GM12878 (cell line): ENCODE results near the gene TMEM30A. TPM values are rescaled to one million over a fixed set of nuclear protein-coding genes. Genes with fewer than 3 reads are reported as not detected.

Source experiments
- ATAC-seq: fragments of 200-7000 bp; cut with Tn5 transposase; 3 replicates; pipeline ENCODE4 v1.9.1; 2020; ENCODE audit warnings: mild to moderate bottlenecking, moderate library complexity
- BruUV-seq: library from RNA; stranded (reverse); fragments of 400-500 nt; replicated peaks from 2 replicates; lab custom pipeline; 2021; lab: Mats Ljungman, UMichigan
- CTCF ChIA-PET: fragments of 300-600 bp; sonication (Branson Sonifier 250); formaldehyde crosslinking; extraction: SDS; loops from one replicate; lab custom pipeline; 2021; ENCODE audit warnings: inconsistent platforms; lab: Yijun Ruan, JAX
- POLR2A ChIA-PET: fragments of 350-600 bp; formaldehyde crosslinking; extraction: SDS; loops from one replicate; lab custom pipeline; 2021; ENCODE audit warnings: inconsistent platforms; lab: Charles Lee
- RAD21 ChIA-PET: fragments of 300-600 bp; sonication (Branson Sonifier 250); formaldehyde crosslinking; loops from one replicate; lab custom pipeline; 2023; ENCODE audit warnings: antibody characterized with exemption; ENCODE audit not compliant: unreplicated experiment; lab: Charles Lee
- SMC1A ChIA-PET: fragments of 300-600 bp; sonication (Branson Sonifier 250); formaldehyde crosslinking; loops from one replicate; lab custom pipeline; 2023; ENCODE audit not compliant: unreplicated experiment, uncharacterized antibody; lab: Charles Lee
- DNase-seq: peaks from one replicate; pipeline ENCODE4 v3.0.0-alpha.2; 2011; ENCODE audit warnings: low read depth, low spot score
- FAIRE-seq: peaks from 3 replicates; lab custom pipeline; 2011; peaks lifted over from hg19 to GRCh38; lab: Jason Lieb, UNC
- H2AFZ ChIP-seq: 2 replicates; pipeline ENCODE4 v1.6.0; 2011; ENCODE audit warnings: low read depth, low read length, control low read depth; ENCODE audit not compliant: control insufficient read depth
- H3K27ac ChIP-seq: 2 replicates; pipeline ENCODE4 v1.5.1; 2011; ENCODE audit warnings: control low read depth; ENCODE audit not compliant: control insufficient read depth, insufficient read depth
- H3K27me3 ChIP-seq, 2 experiments: replicated peaks in 1 of 2; 2 replicates each; pipeline versions ENCODE4 v1.6.0 to v1.6.1; 2011; ENCODE audit warnings: low read length in 1 of 2; ENCODE audit not compliant: control insufficient read depth in 2 of 2, insufficient read depth in 2 of 2
- H3K36me3 ChIP-seq, 2 experiments: 2 replicates each; pipeline ENCODE4 v1.5.1; 2011; ENCODE audit warnings: low read length in 1 of 2; ENCODE audit not compliant: control insufficient read depth in 2 of 2, insufficient read depth in 2 of 2
- H3K4me1 ChIP-seq: 2 replicates; pipeline ENCODE4 v1.6.1; 2011; ENCODE audit warnings: mild to moderate bottlenecking, low read length, moderate library complexity, mixed read lengths; ENCODE audit not compliant: control insufficient read depth, insufficient read depth
- H3K4me2 ChIP-seq: 2 replicates; pipeline ENCODE4 v1.6.0; 2011; ENCODE audit warnings: control low read depth; ENCODE audit not compliant: control insufficient read depth, insufficient read depth
- H3K4me3 ChIP-seq: fragments of 200-600 bp; sonication (generic); 2 replicates; pipeline ENCODE4 v1.5.1; 2016
- H3K79me2 ChIP-seq: 2 replicates; pipeline ENCODE4 v1.6.0; 2011; ENCODE audit warnings: low read length; ENCODE audit not compliant: control insufficient read depth, insufficient read depth
- H3K9ac ChIP-seq: 2 replicates; pipeline ENCODE4 v1.8.0; 2011; ENCODE audit warnings: low read length, control low read depth, mixed read lengths; ENCODE audit not compliant: control insufficient read depth, insufficient read depth
- H3K9me3 ChIP-seq: replicated peaks from 3 replicates; pipeline ENCODE4 v1.5.1; 2011; ENCODE audit warnings: mild to moderate bottlenecking, low read length; ENCODE audit not compliant: control insufficient read depth, insufficient read depth
- H4K20me1 ChIP-seq: 2 replicates; pipeline ENCODE4 v1.6.0; 2011; ENCODE audit not compliant: control insufficient read depth, insufficient read depth
- E2F8 ChIP-seq: fragments of 450-650 bp; IDR thresholded peaks from 2 replicates; pipeline ENCODE4 v1.6.1; 2018; ENCODE audit warnings: mild to moderate bottlenecking, low read depth, moderate library complexity; ENCODE audit not compliant: partially characterized antibody
- ELK1 ChIP-seq: IDR thresholded peaks from 2 replicates; pipeline ENCODE4 v1.6.1; 2012; ENCODE audit warnings: low read depth, low read length, improper control_type of control experiment
- IRF3 ChIP-seq: fragments of 450-650 bp; IDR thresholded peaks from 2 replicates; pipeline ENCODE4 v1.6.1; 2014; ENCODE audit warnings: mild to moderate bottlenecking
- MLLT1 ChIP-seq: fragments of 450-650 bp; IDR thresholded peaks from 2 replicates; pipeline ENCODE4 v1.6.1; 2016; ENCODE audit warnings: mild to moderate bottlenecking
- MTA2 ChIP-seq: fragments of 450-650 bp; IDR thresholded peaks from 2 replicates; pipeline ENCODE4 v1.6.1; 2016; ENCODE audit warnings: low read depth, mild to moderate bottlenecking, moderate library complexity
- POLR2AphosphoS5 ChIP-seq: IDR thresholded peaks from 2 replicates; pipeline ENCODE4 v1.6.1; 2011; ENCODE audit warnings: mild to moderate bottlenecking, low read length, inconsistent platforms
- POU2F2 ChIP-seq: IDR thresholded peaks from 3 replicates; pipeline ENCODE4 v1.6.1; 2011; ENCODE audit warnings: low read depth, mild to moderate bottlenecking, low read length, borderline replicate concordance
- RAD21 ChIP-seq: IDR thresholded peaks from 2 replicates; pipeline ENCODE4 v1.6.1; 2011; ENCODE audit warnings: mild to moderate bottlenecking, low read depth, low read length, moderate library complexity; ENCODE audit not compliant: insufficient read depth
- RAD51 ChIP-seq: fragments of 450-650 bp; IDR thresholded peaks from 2 replicates; pipeline ENCODE4 v1.6.1; 2016; ENCODE audit warnings: moderate library complexity, mild to moderate bottlenecking, inconsistent platforms
- RB1 ChIP-seq: fragments of 450-650 bp; formaldehyde crosslinking; IDR thresholded peaks from 2 replicates; pipeline ENCODE4 v1.6.1; 2017; ENCODE audit warnings: mild to moderate bottlenecking, borderline replicate concordance
- SIN3A ChIP-seq: IDR thresholded peaks from 2 replicates; pipeline ENCODE4 v1.6.1; 2012; ENCODE audit warnings: low read depth, low read length, improper control_type of control experiment
- SMAD1 ChIP-seq: fragments of 450-650 bp; IDR thresholded peaks from 2 replicates; pipeline ENCODE4 v1.6.1; 2018; ENCODE audit warnings: mild to moderate bottlenecking, low read depth; ENCODE audit not compliant: partially characterized antibody
- SMARCA5 ChIP-seq: fragments of 450-650 bp; IDR thresholded peaks from 2 replicates; pipeline ENCODE4 v1.6.1; 2017; ENCODE audit warnings: mild to moderate bottlenecking
- SRF ChIP-seq, 2 experiments: IDR thresholded peaks; 2 replicates each; pipeline ENCODE4 v1.6.1; 2011; ENCODE audit warnings: low read depth in 2 of 2, low read length in 2 of 2, mild to moderate bottlenecking in 1 of 2, moderate library complexity in 1 of 2
- TCF12 ChIP-seq: IDR thresholded peaks from 2 replicates; pipeline ENCODE4 v1.6.1; 2011; ENCODE audit warnings: low read depth, mild to moderate bottlenecking, low read length
- WGBS: methylation state at CpG from one replicate; pipeline ENCODE4 v1.1.6; 2016; ENCODE audit warnings: low lambda C conversion rate; ENCODE audit not compliant: insufficient replicate concordance, insufficient coverage; ENCODE audit errors: missing lambda C conversion rate; 5-methylcytosine and 5-hydroxymethylcytosine counted together
- in situ Hi-C: fragments of 300-500 bp; cut with MboI; formaldehyde crosslinking; loops from 9 replicates; pipeline ENCODE4 v1.14.3; 2018; ENCODE audit warnings: mixed read lengths
- intact Hi-C: fragments of 100-400 bp; cut with micrococcal nuclease; formaldehyde crosslinking; loops from one replicate; pipeline ENCODE4 v1.14.2; 2022; ENCODE audit not compliant: unreplicated experiment
- polyA plus RNA-seq, 11 experiments: library from polyadenylated mRNA; depleted of rRNA in 4 of 11; unstranded in 6 of 11; stranded (reverse) in 5 of 11; fragments of >200 nt; fragmentation: Nextera tagmentation in 4 of 11; fragmentation: Illumina TruSeq in 1 of 11; extraction: Ambion mirVana in 4 of 11; extraction: Trizol in 1 of 11; gene quantifications; 1 replicate in 1 of 11; 2 replicates in 10 of 11; pipeline versions ENCODE4 v1.2.1 to v1.2.3, GENCODE V29; 2011 to 2016; ENCODE audit warnings: inconsistent platforms in 2 of 11, missing spikeins in 2 of 11, low read depth in 1 of 11
- total RNA-seq, 4 experiments: library from RNA; depleted of rRNA in 3 of 4; stranded (reverse); fragments of >200 nt in 3 of 4; fragmentation: Illumina TruSeq in 1 of 4; extraction: Trizol in 1 of 4; gene quantifications; 2 replicates each; pipeline versions ENCODE4 v1.2.1 to v1.2.3, GENCODE V29; 2013 to 2021

TMEM30A gene
- total and polyA plus RNA-seq, 10 of the 15 experiments (the other 5 are each of a cell fraction or from before 2014, with no cell fraction given) = 11.9 to 61.6 (median 43.2) TPM

GRCh38 chr6:75243333-75244062 is 41.1 kb downstream of the TMEM30A start, which contains the start of gene COX7A2:
Gene COX7A2, minus strand, starts transcription at chr6:75243801. Its CDS starts 67 bp downstream, at chr6:75243734.
- in situ Hi-C loops = loop anchor here (25.0 kb wide), 1 partner anchor 1806 kb away; no protein-coding TSS in a partner anchor
- BruUV-seq = TSS peak; percentile 75
- RAD21 ChIA-PET = interaction anchor here (0.6 to 1.6 kb wide), 10 partner anchors 18 to 511 kb away, joined by 3 to 6 read pairs (median 4); no protein-coding TSS in a partner anchor
- TF ChIP-seq SRF (IDR thresholded peaks at IDR 0.05; ENCODE audit: low read depth in 2 of 2, low read length in 2 of 2) = peak; percentile 68 to 85
- TF ChIP-seq IRF3 = no peak
- TF ChIP-seq MLLT1 = peak; percentile 86
- TF ChIP-seq TCF12 = peak; percentile 69; the same call in 1 of the 2 replicates
- TF ChIP-seq ELK1 = peak; percentile 98
- peak; percentile 79 for TF ChIP-seq RAD51
- TF ChIP-seq RB1 = 0 out of 2 replicates have a peak, but pooled peaks have one; percentile 13
- TF ChIP-seq MTA2 = peak; percentile 61; the same call in 1 of the 2 replicates
- TF ChIP-seq POLR2AphosphoS5 = peak; percentile 98
- TF ChIP-seq SMAD1 = peak; percentile 81
- no peak for TF ChIP-seq RAD21
- peak; percentile 76 for TF ChIP-seq E2F8
- peak; percentile 95 for TF ChIP-seq POU2F2
- TF ChIP-seq SIN3A = peak; percentile 26; the same call in 1 of the 2 replicates
- peak; percentile 79; the same call in 1 of the 2 replicates for TF ChIP-seq SMARCA5

More at GRCh38 chr6:75243333-75244062, 41.1 kb downstream of the TMEM30A start, which contains the start of gene COX7A2:
- peak within 1 kb of the TSS; percentile 97 for H3K27ac ChIP-seq
- H3K79me2 ChIP-seq = peaks cover 22% of the 10 kb centered on the region
- peak; percentile 96 for FAIRE-seq
- ChIA-PET POLR2A (interaction anchor here (0.6 to 1.7 kb wide), 10 partner anchors 9 to 1782 kb away, joined by 3 to 6 read pairs (median 4); partner anchors contain the start of gene MTO1), SMC1A (interaction anchor here (0.9 to 2.5 kb wide), 13 partner anchors 9 to 283 kb away, joined by 3 to 11 read pairs (median 3); partner anchors contain the start of gene FILIP1), CTCF (interaction anchor here (1.0 to 2.0 kb wide), 9 partner anchors 9 to 319 kb away, joined by 3 to 14 read pairs (median 4); partner anchors contain the start of gene FILIP1)
- WGBS = under 1% methylated on average over 36 of the region's 36 CpGs
- H3K4me2 ChIP-seq = peak within 1 kb of the TSS; percentile 79
- intact Hi-C loops = loop anchor here (1.0 kb wide), 1 partner anchor 41 kb away; the partner anchor contains the start of gene TMEM30A
- no peaks in the 10 kb centered on the region for H3K4me1 ChIP-seq
- H3K36me3 ChIP-seq = peaks cover 3 to 12% of the 10 kb centered on the region in 2 experiments
- H3K9me3 ChIP-seq = no peaks in the 10 kb centered on the region
- DNase-seq = peak; percentile 86
- no peaks in the 10 kb centered on the region for H3K27me3 ChIP-seq
- H4K20me1 ChIP-seq = peaks cover 3% of the 10 kb centered on the region; the same call in 1 of the 2 replicates
- peak within 1 kb of the TSS; percentile 90 for H2AFZ ChIP-seq
- peak within 1 kb of the TSS; percentile 65 for H3K4me3 ChIP-seq
- ATAC-seq = peak; percentile 94
- peak within 1 kb of the TSS; percentile 90 for H3K9ac ChIP-seq
